Measurements from ENCODE around the gene DIP2C.
"Not testable (repeated sequence)": the region's sequence is repeated elsewhere in the genome, so short reads cannot be mapped to it uniquely, and the experiment has no call there.

Gene DIP2C

GRCh38 chr10:514137-514671 is 175.3 kb downstream of the DIP2C start:
- DNase-seq (ENCODE audit: low read depth), result no peak

GRCh38 chr10:513393-513792 is 176.1 kb downstream of the DIP2C start:
- no peak for DNase-seq (ENCODE audit: low read depth)

- not testable (repeated sequence) for DNase-seq (ENCODE audit: low read depth)
Observed at GRCh38 chr10:512661-513060, 176.8 kb downstream of the DIP2C start.

GRCh38 chr10:511849-512191 is 177.6 kb downstream of the DIP2C start:
- DNase-seq (ENCODE audit: low read depth), result no peak

GRCh38 chr10:511101-511848 is 178.2 kb downstream of the DIP2C start:
- peak; percentile 54 for DNase-seq (ENCODE audit: low read depth)

GRCh38 chr10:510415-510881 is 179.0 kb downstream of the DIP2C start:
- no peak for DNase-seq (ENCODE audit: low read depth)

GRCh38 chr10:509361-510102 is 179.9 kb downstream of the DIP2C start:
- no peak for DNase-seq (ENCODE audit: low read depth)

- DNase-seq (ENCODE audit: low read depth), result no peak
Observed at GRCh38 chr10:508726-509125, 180.7 kb downstream of the DIP2C start.

- no peak for DNase-seq (ENCODE audit: low read depth)
Observed at GRCh38 chr10:507908-508444, 181.5 kb downstream of the DIP2C start.

- no peak for DNase-seq (ENCODE audit: low read depth)
Observed at GRCh38 chr10:507355-507699, 182.1 kb downstream of the DIP2C start.

GRCh38 chr10:506451-507354 is 182.8 kb downstream of the DIP2C start:
- no peak for DNase-seq (ENCODE audit: low read depth)

- DNase-seq (ENCODE audit: low read depth), result no peak
Observed at GRCh38 chr10:505419-505818, 184.0 kb downstream of the DIP2C start.

- no peak for DNase-seq (ENCODE audit: low read depth)
Observed at GRCh38 chr10:504806-505205, 184.7 kb downstream of the DIP2C start.

GRCh38 chr10:504121-504611 is 185.3 kb downstream of the DIP2C start:
- DNase-seq (ENCODE audit: low read depth), result no peak

GRCh38 chr10:501596-501995 is 187.9 kb downstream of the DIP2C start:
- DNase-seq (ENCODE audit: low read depth), result no peak

- DNase-seq (ENCODE audit: low read depth), result no peak
Observed at GRCh38 chr10:500876-501275, 188.6 kb downstream of the DIP2C start.

GRCh38 chr10:499991-500390 is 189.5 kb downstream of the DIP2C start:
- no peak for DNase-seq (ENCODE audit: low read depth)

- DNase-seq (ENCODE audit: low read depth), result no peak
Observed at GRCh38 chr10:498760-499435, 190.6 kb downstream of the DIP2C start.

- DNase-seq (ENCODE audit: low read depth), result no peak
Observed at GRCh38 chr10:497898-498451, 191.5 kb downstream of the DIP2C start.

GRCh38 chr10:497289-497688 is 192.2 kb downstream of the DIP2C start:
- no peak for DNase-seq (ENCODE audit: low read depth)

- no peak for DNase-seq (ENCODE audit: low read depth)
Observed at GRCh38 chr10:494556-494955, 194.9 kb downstream of the DIP2C start.

Measured in stimulated activated CD8-positive, alpha-beta memory T cell treated with anti-CD3 and anti-CD28 coated beads, Interleukin-12 subunit alpha, Interleukin-12 subunit beta, amount 100 ng/mL, for 1 hour (primary cell).